ENCODE data around the gene CACNG5. TPM values are rescaled to one million over a fixed set of nuclear protein-coding genes. Genes with fewer than 3 reads are reported as not detected.

CACNG5 gene
- total RNA-seq, 1 donor = not detected

DNA sequence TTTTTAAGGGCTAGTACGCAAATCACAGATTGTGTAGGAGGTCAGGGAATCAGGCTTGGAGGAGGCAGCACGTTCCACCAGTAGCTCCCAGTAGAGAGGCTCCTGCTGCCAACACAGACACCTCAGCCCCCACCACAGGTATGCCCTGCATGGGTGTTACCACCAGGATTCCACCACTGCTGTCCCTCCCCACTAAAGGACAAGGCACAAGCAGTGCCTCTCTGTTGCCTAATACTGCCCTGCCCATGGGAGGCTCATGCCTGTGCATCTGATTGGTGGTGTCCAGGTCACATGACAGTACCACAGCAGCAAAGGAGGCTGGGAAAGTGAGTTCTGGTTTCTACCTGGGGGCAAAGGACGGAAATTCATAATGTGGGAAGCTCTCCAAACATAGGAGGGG lies 96.0 kb downstream of the CACNG5 start:
- H3K4me3 ChIP-seq (ENCODE audit: low read depth, low read length) = no peak overlapping the region
- DNase-seq (ENCODE audit: low read depth) = no peak
- TF ChIP-seq, protein P1, sequence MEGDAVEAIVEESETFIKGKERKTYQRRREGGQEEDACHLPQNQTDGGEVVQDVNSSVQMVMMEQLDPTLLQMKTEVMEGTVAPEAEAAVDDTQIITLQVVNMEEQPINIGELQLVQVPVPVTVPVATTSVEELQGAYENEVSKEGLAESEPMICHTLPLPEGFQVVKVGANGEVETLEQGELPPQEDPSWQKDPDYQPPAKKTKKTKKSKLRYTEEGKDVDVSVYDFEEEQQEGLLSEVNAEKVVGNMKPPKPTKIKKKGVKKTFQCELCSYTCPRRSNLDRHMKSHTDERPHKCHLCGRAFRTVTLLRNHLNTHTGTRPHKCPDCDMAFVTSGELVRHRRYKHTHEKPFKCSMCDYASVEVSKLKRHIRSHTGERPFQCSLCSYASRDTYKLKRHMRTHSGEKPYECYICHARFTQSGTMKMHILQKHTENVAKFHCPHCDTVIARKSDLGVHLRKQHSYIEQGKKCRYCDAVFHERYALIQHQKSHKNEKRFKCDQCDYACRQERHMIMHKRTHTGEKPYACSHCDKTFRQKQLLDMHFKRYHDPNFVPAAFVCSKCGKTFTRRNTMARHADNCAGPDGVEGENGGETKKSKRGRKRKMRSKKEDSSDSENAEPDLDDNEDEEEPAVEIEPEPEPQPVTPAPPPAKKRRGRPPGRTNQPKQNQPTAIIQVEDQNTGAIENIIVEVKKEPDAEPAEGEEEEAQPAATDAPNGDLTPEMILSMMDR (IDR thresholded peaks at IDR 0.05; ENCODE audit: insufficient read depth, low read length) = no peak

- no peak for DNase-seq (ENCODE audit: low read depth)
- H3K4me3 ChIP-seq (ENCODE audit: low read depth, low read length) = no peak overlapping the region
- TF ChIP-seq, protein P1 (IDR thresholded peaks at IDR 0.05; ENCODE audit: insufficient read depth, low read length) = no peak
These were observed 97.4 kb downstream of the CACNG5 start for GRCh38 chr17:66932311-66932710.

DNA sequence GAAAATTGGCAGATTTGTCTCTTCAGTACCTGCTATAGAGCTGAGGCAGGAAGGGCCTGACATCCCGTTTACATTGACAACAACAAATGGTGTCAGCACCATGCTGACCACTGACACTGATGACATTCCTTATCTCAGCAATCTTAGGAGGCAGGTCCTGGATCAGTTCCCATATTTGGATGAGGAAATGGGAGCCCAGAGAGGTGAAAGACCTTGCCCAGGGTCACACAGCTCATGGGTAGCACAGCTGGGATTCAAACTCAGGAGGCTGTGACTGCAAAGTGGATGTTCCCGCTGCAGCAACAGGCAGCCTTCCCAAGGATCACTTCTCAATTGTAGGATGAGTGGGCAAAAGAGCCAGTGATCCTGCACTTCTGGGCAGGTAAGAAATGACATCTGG lies 99.1 kb downstream of the CACNG5 start:
- TF ChIP-seq, protein P1 (IDR thresholded peaks at IDR 0.05; ENCODE audit: insufficient read depth, low read length) = no peak
- H3K4me3 ChIP-seq (ENCODE audit: low read depth, low read length) = no peak overlapping the region
- DNase-seq (ENCODE audit: low read depth) = no peak

Small RNAs within 50 kb of the gene (small RNA-seq; reads per million reads assigned to genes)
- gene MIR634 (not detected), gene RNA5SP446 (not detected)

Other genes starting within 250 kb of the CACNG5 start
- gene CACNG4, start 129.6 kb downstream of the CACNG5 start, total RNA-seq (ENCODE audit: low replicate concordance) = not detected in 2 replicates
- not detected in 2 replicates for gene CACNG1, start 209.4 kb downstream of the CACNG5 start, total RNA-seq (ENCODE audit: low replicate concordance)

All from fibroblast of the aortic adventitia (primary cell).